ENCODE results near the gene SLC16A11.
A peak's percentile ranks its signal among the peaks of the same experiment; 100 is the strongest.
"Not testable (repeated sequence)": the region's sequence is repeated elsewhere in the genome, so short reads cannot be mapped to it uniquely, and the experiment has no call there.

SLC16A11 gene

GRCh38 chr17:7060165-7060891 is 16.4 kb upstream of the SLC16A11 start:
- no peak for DNase-seq (ENCODE audit: low read depth in 2 of 2, low spot score in 1 of 2)

- no peak for DNase-seq (ENCODE audit: low read depth in 2 of 2, low spot score in 1 of 2)
These were observed 15.0 kb upstream of the SLC16A11 start for GRCh38 chr17:7058831-7059447.

- DNase-seq (ENCODE audit: low read depth in 2 of 2, low spot score in 1 of 2) = no peak
These were observed 12.5 kb upstream of the SLC16A11 start for GRCh38 chr17:7056386-7056785.

GRCh38 chr17:7050583-7050982 is 6.7 kb upstream of the SLC16A11 start:
- DNase-seq (ENCODE audit: low read depth in 2 of 2, low spot score in 1 of 2) = not testable (repeated sequence)

GRCh38 chr17:7048968-7049367 is 5.1 kb upstream of the SLC16A11 start:
- DNase-seq (ENCODE audit: low read depth in 2 of 2, low spot score in 1 of 2) = no peak

- no peak for DNase-seq (ENCODE audit: low read depth in 2 of 2, low spot score in 1 of 2)
These were observed 3.7 kb upstream of the SLC16A11 start for GRCh38 chr17:7047566-7047965.

- DNase-seq (ENCODE audit: low read depth in 2 of 2, low spot score in 1 of 2) = not testable (repeated sequence)
These were observed 3.0 kb upstream of the SLC16A11 start for GRCh38 chr17:7046725-7047397.

- no peak for DNase-seq (ENCODE audit: low read depth in 2 of 2, low spot score in 1 of 2)
These were observed 2.3 kb upstream of the SLC16A11 start for GRCh38 chr17:7046127-7046724.

GRCh38 chr17:7045492-7046126 is 1.7 kb upstream of the SLC16A11 start:
- no peak for DNase-seq (ENCODE audit: low read depth in 2 of 2, low spot score in 1 of 2)

GRCh38 chr17:7043182-7043496 is 753 bp downstream of the SLC16A11 start:
- no peak for DNase-seq (ENCODE audit: low read depth in 2 of 2, low spot score in 1 of 2)

GRCh38 chr17:7042501-7043181 is 1.3 kb downstream of the SLC16A11 start:
- DNase-seq (ENCODE audit: low read depth in 2 of 2, low spot score in 1 of 2) = no peak

GRCh38 chr17:7041607-7042500 is 2.0 kb downstream of the SLC16A11 start:
- no peak for DNase-seq (ENCODE audit: low read depth in 2 of 2, low spot score in 1 of 2)

GRCh38 chr17:7039832-7040231 is 4.1 kb downstream of the SLC16A11 start:
- DNase-seq (ENCODE audit: low read depth in 2 of 2, low spot score in 1 of 2) = no peak

- no peak for DNase-seq (ENCODE audit: low read depth in 2 of 2, low spot score in 1 of 2)
These were observed 5.6 kb downstream of the SLC16A11 start for GRCh38 chr17:7038025-7038862.

- DNase-seq (ENCODE audit: low read depth in 2 of 2, low spot score in 1 of 2) = peak; percentile 94 to 97
These were observed 8.1 kb downstream of the SLC16A11 start, which contains the start of gene SLC16A13 for GRCh38 chr17:7035591-7036368. Gene SLC16A13, plus strand, starts transcription at chr17:7036015. Its CDS starts 368 bp downstream, at chr17:7036383.

GRCh38 chr17:7034955-7035590 is 8.8 kb downstream of the SLC16A11 start:
- DNase-seq (ENCODE audit: low read depth in 2 of 2, low spot score in 1 of 2) = no peak

- DNase-seq (ENCODE audit: low read depth in 2 of 2, low spot score in 1 of 2) = no peak
These were observed 14.2 kb downstream of the SLC16A11 start for GRCh38 chr17:7029659-7030058.

- DNase-seq (ENCODE audit: low read depth in 2 of 2, low spot score in 1 of 2) = no peak
These were observed 14.8 kb downstream of the SLC16A11 start for GRCh38 chr17:7029096-7029495.
